GM23338 (cell line): ENCODE data around the gene C9orf85. TPM values are rescaled to one million over a fixed set of nuclear protein-coding genes. Genes with fewer than 3 reads are reported as not detected.
A peak's percentile ranks its signal among the peaks of the same experiment; 100 is the strongest.
"Not testable (repeated sequence)": the region's sequence is repeated elsewhere in the genome, so short reads cannot be mapped to it uniquely, and the experiment has no call there.

Experiments used
- ATAC-seq: fragments of 200-7000 bp; cut with Tn5 transposase; 3 replicates; pipeline ENCODE4 v1.9.1; 2020
- DNase-seq: peaks from one replicate; pipeline ENCODE4 v3.0.0-alpha.2; 2015; ENCODE audit warnings: low spot score
- H2AFZ ChIP-seq: fragments of 200-600 bp; sonication (generic); 2 replicates; pipeline ENCODE4 v1.8.0; 2016; ENCODE audit warnings: antibody characterized with exemption, mild to moderate bottlenecking, moderate library complexity
- H3F3A ChIP-seq: fragments of 200-600 bp; sonication (generic); replicated peaks from 2 replicates; pipeline ENCODE4 v1.8.0; 2017; ENCODE audit warnings: antibody characterized with exemption, mixed run types, low read depth
- H3K27ac ChIP-seq: fragments of 200-600 bp; sonication (generic); 2 replicates; pipeline ENCODE4 v1.6.1; 2016; ENCODE audit warnings: low read depth
- H3K27me3 ChIP-seq: fragments of 200-600 bp; sonication (generic); 2 replicates; pipeline ENCODE4 v1.8.0; 2016; ENCODE audit warnings: mild to moderate bottlenecking, mixed run types, moderate library complexity; ENCODE audit not compliant: insufficient read depth
- H3K36me3 ChIP-seq: fragments of 200-600 bp; sonication (generic); 2 replicates; pipeline ENCODE4 v1.8.0; 2016; ENCODE audit warnings: mild to moderate bottlenecking; ENCODE audit not compliant: insufficient read depth
- H3K4me1 ChIP-seq: fragments of 200-600 bp; sonication (generic); 2 replicates; pipeline ENCODE4 v1.8.0; 2016; ENCODE audit warnings: mild to moderate bottlenecking, moderate library complexity; ENCODE audit not compliant: insufficient read depth
- H3K4me2 ChIP-seq: fragments of 200-600 bp; sonication (generic); 2 replicates; pipeline ENCODE4 v1.7.1; 2017; ENCODE audit warnings: mixed run types
- H3K4me3 ChIP-seq: fragments of 200-600 bp; sonication (generic); 2 replicates; pipeline ENCODE4 v1.6.1; 2016; ENCODE audit warnings: mixed run types
- H3K79me2 ChIP-seq: fragments of 200-600 bp; sonication (generic); replicated peaks from 2 replicates; pipeline ENCODE4 v1.8.0; 2017; ENCODE audit warnings: mild to moderate bottlenecking; ENCODE audit not compliant: insufficient read depth
- H3K9me2 ChIP-seq: fragments of 200-600 bp; sonication (generic); 2 replicates; pipeline ENCODE4 v1.8.0; 2017; ENCODE audit not compliant: insufficient read depth
- H4K20me1 ChIP-seq: fragments of 200-600 bp; sonication (generic); replicated peaks from 2 replicates; pipeline ENCODE4 v1.8.0; 2017; ENCODE audit warnings: mild to moderate bottlenecking; ENCODE audit not compliant: insufficient read depth
- H3K27ac Mint-ChIP-seq: 2 replicates; pipeline ENCODE4 v1.8.0; 2020; ENCODE audit warnings: inconsistent platforms, mild to moderate bottlenecking, moderate library complexity, mixed read lengths
- H3K27me3 Mint-ChIP-seq: 3 replicates; pipeline ENCODE4 v1.8.0; 2022; ENCODE audit warnings: low read depth, mild to moderate bottlenecking, moderate library complexity, mixed read lengths, inconsistent platforms; ENCODE audit not compliant: insufficient read depth, poor library complexity
- H3K36me3 Mint-ChIP-seq: 3 replicates; pipeline ENCODE4 v1.8.0; 2021; ENCODE audit warnings: low read depth, mild to moderate bottlenecking, inconsistent platforms, moderate library complexity, mixed read lengths
- H3K4me1 Mint-ChIP-seq: 3 replicates; pipeline ENCODE4 v1.8.0; 2020; ENCODE audit warnings: mild to moderate bottlenecking, inconsistent platforms, mixed read lengths
- H3K4me3 Mint-ChIP-seq: 3 replicates; pipeline ENCODE4 v1.8.0; 2021; ENCODE audit warnings: moderate library complexity, mild to moderate bottlenecking, inconsistent platforms, mixed read lengths
- H3K9me3 Mint-ChIP-seq: 3 replicates; pipeline ENCODE4 v1.8.0; 2020; ENCODE audit warnings: moderate library complexity, mild to moderate bottlenecking, inconsistent platforms, mixed read lengths
- EZH2 ChIP-seq: fragments of 200-600 bp; sonication (generic); IDR thresholded peaks from one replicate; pipeline ENCODE4 v1.8.0; 2017; ENCODE audit warnings: antibody characterized with exemption, mild to moderate bottlenecking, low read depth; ENCODE audit not compliant: unreplicated experiment
- NANOG ChIP-seq: IDR thresholded peaks from 2 replicates; pipeline ENCODE4 v1.6.1; 2016; ENCODE audit warnings: antibody characterized with exemption, borderline replicate concordance
- POLR2AphosphoS5 ChIP-seq: IDR thresholded peaks from 2 replicates; pipeline ENCODE4 v1.6.1; 2016; ENCODE audit warnings: antibody characterized with exemption, low read depth
- ZNF114 ChIP-seq: fragments of 250-450 bp; sonication (Bioruptor Pico); IDR thresholded peaks from 2 replicates; pipeline ENCODE4 v1.5.0; 2020; ENCODE audit warnings: mild to moderate bottlenecking, moderate library complexity
- polyA plus RNA-seq: library from polyadenylated mRNA; unstranded; fragments of >200 nt; fragmentation: Nextera tagmentation; extraction: Ambion mirVana; gene quantifications from 2 replicates; pipeline ENCODE4 v1.2.1, GENCODE V29; 2016
- total RNA-seq: library from RNA; depleted of rRNA; stranded (reverse); fragments of >200 nt; shearing (Covaris generic); gene quantifications from 2 replicates; pipeline ENCODE4 v1.2.3, GENCODE V29; 2014
- TF ChIP-seq, protein P1 (sequence below): IDR thresholded peaks from one replicate; pipeline ENCODE4 v1.6.1; 2018; ENCODE audit warnings: antibody characterized with exemption; ENCODE audit not compliant: unreplicated experiment
- TF ChIP-seq, protein P2 (sequence below): IDR thresholded peaks from 2 replicates; pipeline ENCODE4 v1.6.1; 2016; ENCODE audit warnings: antibody characterized with exemption
- TF ChIP-seq, protein P3 (sequence below), 2 experiments: fragments of 200-600 bp in 1 of 2; sonication (generic) in 1 of 2; conservative IDR thresholded peaks; 2 replicates each; pipeline versions ENCODE4 v1.5.1 to v1.6.1; 2016 to 2017; ENCODE audit warnings: antibody characterized with exemption in 2 of 2, low read depth in 2 of 2, mild to moderate bottlenecking in 2 of 2, moderate library complexity in 1 of 2

C9orf85 gene
- total and polyA plus RNA-seq, 2 experiments from 2014 or later, result 10.3 to 20.8 TPM

DNA sequence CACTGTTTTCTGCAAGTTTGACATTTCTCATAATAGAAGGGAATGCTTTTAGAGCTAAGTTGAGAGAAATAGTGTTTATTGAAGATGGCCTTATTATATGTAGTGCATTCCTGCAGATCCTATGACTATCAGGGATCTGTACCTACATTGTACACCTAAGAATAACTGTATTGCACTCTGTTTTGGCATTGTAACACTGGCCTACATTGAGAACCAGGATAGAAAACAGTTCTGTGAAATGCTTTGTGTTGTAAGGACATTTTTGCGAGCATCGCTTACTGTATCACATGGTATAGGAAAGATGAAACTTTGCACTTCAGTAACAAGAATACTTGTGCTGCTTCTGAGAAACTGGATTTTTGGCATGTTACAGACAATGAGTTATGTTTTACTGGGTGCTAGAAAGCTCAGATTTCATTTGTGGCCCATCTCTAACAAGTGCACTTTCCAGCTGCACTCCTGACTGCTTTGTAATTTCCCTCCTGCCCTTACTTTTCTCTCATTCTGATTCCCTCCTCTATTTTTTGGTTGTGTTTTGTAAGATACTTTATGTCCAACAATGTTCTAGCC is 30.6 kb downstream of the C9orf85 start (continued):
- TF ChIP-seq, protein P1, sequence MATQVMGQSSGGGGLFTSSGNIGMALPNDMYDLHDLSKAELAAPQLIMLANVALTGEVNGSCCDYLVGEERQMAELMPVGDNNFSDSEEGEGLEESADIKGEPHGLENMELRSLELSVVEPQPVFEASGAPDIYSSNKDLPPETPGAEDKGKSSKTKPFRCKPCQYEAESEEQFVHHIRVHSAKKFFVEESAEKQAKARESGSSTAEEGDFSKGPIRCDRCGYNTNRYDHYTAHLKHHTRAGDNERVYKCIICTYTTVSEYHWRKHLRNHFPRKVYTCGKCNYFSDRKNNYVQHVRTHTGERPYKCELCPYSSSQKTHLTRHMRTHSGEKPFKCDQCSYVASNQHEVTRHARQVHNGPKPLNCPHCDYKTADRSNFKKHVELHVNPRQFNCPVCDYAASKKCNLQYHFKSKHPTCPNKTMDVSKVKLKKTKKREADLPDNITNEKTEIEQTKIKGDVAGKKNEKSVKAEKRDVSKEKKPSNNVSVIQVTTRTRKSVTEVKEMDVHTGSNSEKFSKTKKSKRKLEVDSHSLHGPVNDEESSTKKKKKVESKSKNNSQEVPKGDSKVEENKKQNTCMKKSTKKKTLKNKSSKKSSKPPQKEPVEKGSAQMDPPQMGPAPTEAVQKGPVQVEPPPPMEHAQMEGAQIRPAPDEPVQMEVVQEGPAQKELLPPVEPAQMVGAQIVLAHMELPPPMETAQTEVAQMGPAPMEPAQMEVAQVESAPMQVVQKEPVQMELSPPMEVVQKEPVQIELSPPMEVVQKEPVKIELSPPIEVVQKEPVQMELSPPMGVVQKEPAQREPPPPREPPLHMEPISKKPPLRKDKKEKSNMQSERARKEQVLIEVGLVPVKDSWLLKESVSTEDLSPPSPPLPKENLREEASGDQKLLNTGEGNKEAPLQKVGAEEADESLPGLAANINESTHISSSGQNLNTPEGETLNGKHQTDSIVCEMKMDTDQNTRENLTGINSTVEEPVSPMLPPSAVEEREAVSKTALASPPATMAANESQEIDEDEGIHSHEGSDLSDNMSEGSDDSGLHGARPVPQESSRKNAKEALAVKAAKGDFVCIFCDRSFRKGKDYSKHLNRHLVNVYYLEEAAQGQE, result no peak
- TF ChIP-seq POLR2AphosphoS5 (no peak), EZH2 (no peak), NANOG (no peak)
- TF ChIP-seq, protein P2, sequence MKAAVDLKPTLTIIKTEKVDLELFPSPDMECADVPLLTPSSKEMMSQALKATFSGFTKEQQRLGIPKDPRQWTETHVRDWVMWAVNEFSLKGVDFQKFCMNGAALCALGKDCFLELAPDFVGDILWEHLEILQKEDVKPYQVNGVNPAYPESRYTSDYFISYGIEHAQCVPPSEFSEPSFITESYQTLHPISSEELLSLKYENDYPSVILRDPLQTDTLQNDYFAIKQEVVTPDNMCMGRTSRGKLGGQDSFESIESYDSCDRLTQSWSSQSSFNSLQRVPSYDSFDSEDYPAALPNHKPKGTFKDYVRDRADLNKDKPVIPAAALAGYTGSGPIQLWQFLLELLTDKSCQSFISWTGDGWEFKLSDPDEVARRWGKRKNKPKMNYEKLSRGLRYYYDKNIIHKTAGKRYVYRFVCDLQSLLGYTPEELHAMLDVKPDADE, result no peak

DNA sequence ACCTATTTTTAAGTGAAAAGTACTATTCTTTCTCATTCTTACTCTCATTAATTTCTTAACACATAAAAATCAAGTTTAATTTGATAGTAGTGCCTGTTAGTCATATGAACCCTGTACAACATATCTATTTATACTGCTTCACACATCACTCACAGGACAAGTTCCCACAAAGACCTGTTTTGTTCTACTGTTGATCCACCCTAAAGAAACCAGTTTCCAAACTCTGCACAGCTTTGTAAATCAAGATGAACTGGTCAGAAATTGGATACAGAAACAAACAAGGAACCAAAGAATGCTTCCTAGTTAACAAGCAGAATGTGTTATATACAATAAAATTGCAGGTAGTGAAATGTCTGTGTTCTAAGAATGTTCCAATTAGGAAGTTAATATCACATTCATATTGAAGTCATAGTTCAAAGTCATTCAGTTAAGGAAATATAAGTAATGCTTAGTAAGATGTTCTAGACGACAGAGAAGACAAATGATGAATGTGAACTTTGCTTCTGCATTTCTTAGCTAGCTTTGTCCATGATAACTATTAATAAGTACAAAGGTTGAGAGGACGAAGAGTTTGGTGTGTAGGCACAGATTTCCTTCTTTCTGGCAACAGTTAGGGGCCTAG is 33.4 kb downstream of the C9orf85 start:
- TF ChIP-seq ZNF114 (CRISPR knock-in tag), result no peak
- TF ChIP-seq, protein P3, sequence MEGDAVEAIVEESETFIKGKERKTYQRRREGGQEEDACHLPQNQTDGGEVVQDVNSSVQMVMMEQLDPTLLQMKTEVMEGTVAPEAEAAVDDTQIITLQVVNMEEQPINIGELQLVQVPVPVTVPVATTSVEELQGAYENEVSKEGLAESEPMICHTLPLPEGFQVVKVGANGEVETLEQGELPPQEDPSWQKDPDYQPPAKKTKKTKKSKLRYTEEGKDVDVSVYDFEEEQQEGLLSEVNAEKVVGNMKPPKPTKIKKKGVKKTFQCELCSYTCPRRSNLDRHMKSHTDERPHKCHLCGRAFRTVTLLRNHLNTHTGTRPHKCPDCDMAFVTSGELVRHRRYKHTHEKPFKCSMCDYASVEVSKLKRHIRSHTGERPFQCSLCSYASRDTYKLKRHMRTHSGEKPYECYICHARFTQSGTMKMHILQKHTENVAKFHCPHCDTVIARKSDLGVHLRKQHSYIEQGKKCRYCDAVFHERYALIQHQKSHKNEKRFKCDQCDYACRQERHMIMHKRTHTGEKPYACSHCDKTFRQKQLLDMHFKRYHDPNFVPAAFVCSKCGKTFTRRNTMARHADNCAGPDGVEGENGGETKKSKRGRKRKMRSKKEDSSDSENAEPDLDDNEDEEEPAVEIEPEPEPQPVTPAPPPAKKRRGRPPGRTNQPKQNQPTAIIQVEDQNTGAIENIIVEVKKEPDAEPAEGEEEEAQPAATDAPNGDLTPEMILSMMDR (conservative IDR thresholded peaks at IDR 0.05; ENCODE audit: low read depth in 2 of 2), result no peak
- ATAC-seq, result no peak
- H3F3A ChIP-seq, result no peaks in the 10 kb centered on the region
- H3K27me3 Mint-ChIP-seq, result peaks cover 2% of the 10 kb centered on the region
- H3K36me3 ChIP-seq, result no peaks in the 10 kb centered on the region
- DNase-seq, result no peak
- H3K4me1 Mint-ChIP-seq, result peaks cover 37% of the 10 kb centered on the region
- H3K27me3 ChIP-seq, result no peaks in the 10 kb centered on the region
- H3K79me2 ChIP-seq, result peaks cover 36% of the 10 kb centered on the region; the same call in 1 of the 2 replicates
- no peaks in the 10 kb centered on the region for H3K9me2 ChIP-seq
- H3K4me3 Mint-ChIP-seq, result no peak overlapping the region; the same call in 2 of the 3 replicates
- peaks cover 42% of the 10 kb centered on the region for H3K4me1 ChIP-seq
- H3K27ac ChIP-seq, result peak overlapping the region; percentile 64
- H2AFZ ChIP-seq, result no peak overlapping the region
- no peaks in the 10 kb centered on the region for H3K9me3 Mint-ChIP-seq
- H3K4me2 ChIP-seq, result peak overlapping the region; percentile 34
- no peaks in the 10 kb centered on the region for H4K20me1 ChIP-seq
- peak overlapping the region; percentile 76 for H3K27ac Mint-ChIP-seq
- no peaks in the 10 kb centered on the region; the same call in 2 of the 3 replicates for H3K36me3 Mint-ChIP-seq
- H3K4me3 ChIP-seq, result no peak overlapping the region

DNA sequence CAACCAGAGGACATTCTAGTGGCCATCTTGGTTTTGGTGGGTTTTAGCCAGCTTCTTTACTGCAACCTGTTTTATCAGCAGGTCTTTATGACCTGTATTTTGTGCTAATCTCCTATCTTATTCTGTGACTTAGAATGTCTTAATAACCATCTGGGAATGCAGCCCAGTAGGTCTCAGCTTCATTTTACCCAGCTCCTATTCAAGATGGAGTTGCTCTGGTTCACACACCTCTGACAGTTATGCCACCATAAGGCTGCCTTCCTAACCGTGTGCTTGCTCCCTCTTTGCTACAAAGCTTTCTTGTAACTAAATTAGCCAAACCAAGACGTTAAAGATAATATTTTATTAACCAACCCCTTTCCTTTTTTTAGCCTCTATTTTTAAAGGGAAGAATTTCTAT is 43.2 kb downstream of the C9orf85 start:
- not testable (repeated sequence) for H3K9me2 ChIP-seq, H3K27ac ChIP-seq, H3K9me3 Mint-ChIP-seq, H3F3A ChIP-seq, H3K4me3 Mint-ChIP-seq, H3K27ac Mint-ChIP-seq, H3K27me3 Mint-ChIP-seq, H4K20me1 ChIP-seq, H3K79me2 ChIP-seq, H3K27me3 ChIP-seq, H3K4me3 ChIP-seq, H3K36me3 Mint-ChIP-seq, H3K4me2 ChIP-seq, H3K36me3 ChIP-seq, ATAC-seq, H2AFZ ChIP-seq, DNase-seq
- H3K4me1 Mint-ChIP-seq, result peaks cover 52% of the 10 kb centered on the region
- peaks cover 31% of the 10 kb centered on the region for H3K4me1 ChIP-seq
